Thymus (tissue), 14 donors: ENCODE data around the gene NPRL2. TPM values are rescaled to one million over a fixed set of nuclear protein-coding genes. Genes with fewer than 3 reads are reported as not detected.

Experiments used
- DNase-seq, 9 donors: peaks; one replicate each; pipeline ENCODE4 v3.0.0-alpha.2; 2013; ENCODE audit warnings: low spot score in 9 of 9, low read depth in 6 of 9, missing footprints in 1 of 9
- H3K27ac ChIP-seq, 2 donors: one replicate each; pipeline ENCODE4 v1.5.1; 2013; ENCODE audit warnings: control low read depth in 1 of 2, low read depth in 1 of 2, low read length in 1 of 2, mild to moderate bottlenecking in 1 of 2, moderate library complexity in 1 of 2
- H3K27me3 ChIP-seq, 2 donors: one replicate each; pipeline ENCODE4 v1.5.1; 2013; ENCODE audit warnings: low read length in 1 of 2; ENCODE audit not compliant: control insufficient read depth in 2 of 2, insufficient read depth in 1 of 2
- H3K36me3 ChIP-seq, 2 donors: one replicate each; pipeline ENCODE4 v1.5.1; 2013; ENCODE audit warnings: low read length in 1 of 2, mild to moderate bottlenecking in 1 of 2, moderate library complexity in 1 of 2; ENCODE audit not compliant: control insufficient read depth in 2 of 2, insufficient read depth in 2 of 2
- H3K4me1 ChIP-seq, 2 donors: one replicate each; pipeline ENCODE4 v1.5.1; 2013; ENCODE audit warnings: low read length in 2 of 2; ENCODE audit not compliant: control insufficient read depth in 2 of 2, insufficient read depth in 2 of 2
- H3K4me3 ChIP-seq, 2 donors: one replicate each; pipeline ENCODE4 v1.5.1; 2013; ENCODE audit warnings: low read length in 2 of 2, control low read depth in 1 of 2, mild to moderate bottlenecking in 1 of 2
- H3K9me3 ChIP-seq, 2 donors: one replicate each; pipeline ENCODE4 v1.5.1; 2013; ENCODE audit warnings: low read length in 1 of 2, mild to moderate bottlenecking in 1 of 2; ENCODE audit not compliant: control insufficient read depth in 2 of 2, insufficient read depth in 1 of 2
- WGBS: extraction: QIAGEN DNeasy Blood & Tissue Kit; methylation state at CpG from one replicate; pipeline ENCODE4 v1.1.7; 2013; 5-methylcytosine and 5-hydroxymethylcytosine counted together
- long read RNA-seq, 10 donors: transcript quantifications; one replicate each; lab custom pipeline, GENCODE V29; 2026
- polyA plus RNA-seq: library from polyadenylated mRNA; stranded (reverse); fragments of 200-250 nt; gene quantifications from one replicate; pipeline ENCODE4 v1.2.3, GENCODE V29; 2013
- total RNA-seq: library from RNA; stranded (reverse); fragments of 120-200 nt; gene quantifications from one replicate; pipeline ENCODE4 v1.2.4, GENCODE V29; 2013
- donor health status: healthy.

NPRL2 gene
- total RNA-seq = 30.9 TPM
- 24.5 TPM for polyA plus RNA-seq
- long read RNA-seq, donor 1, partial matches to known transcripts = 0 of 1 reads
- long read RNA-seq, donor 1, other reads (novel, unspliced or antisense) = 0 of 1 reads
- long read RNA-seq, donor 2, transcript NPRL2-201 (11 exons, 1,700 nt) = major isoform, 12 of 22 reads
- long read RNA-seq, donor 2, partial matches to known transcripts = 7 of 22 reads
- long read RNA-seq, donor 2, other reads (novel, unspliced or antisense) = 0 of 22 reads
- long read RNA-seq, donor 3, transcript NPRL2-201 (11 exons, 1,700 nt) = major isoform, 10 of 25 reads
- long read RNA-seq, donor 3, partial matches to known transcripts = 15 of 25 reads
- long read RNA-seq, donor 3, other reads (novel, unspliced or antisense) = 0 of 25 reads
- long read RNA-seq, donor 4 = 0 reads
- long read RNA-seq, donor 5, transcript NPRL2-201 (11 exons, 1,700 nt) = major isoform, 6 of 17 reads
- long read RNA-seq, donor 5, partial matches to known transcripts = 9 of 17 reads
- long read RNA-seq, donor 5, other reads (novel, unspliced or antisense) = 0 of 17 reads
- long read RNA-seq, donor 6, transcript NPRL2-201 (11 exons, 1,700 nt) = major isoform, 9 of 37 reads
- long read RNA-seq, donor 6, partial matches to known transcripts = 12 of 37 reads
- long read RNA-seq, donor 6, other reads (novel, unspliced or antisense) = 15 of 37 reads
- long read RNA-seq, donor 7, transcript NPRL2-201 (11 exons, 1,700 nt) = major isoform, 6 of 12 reads
- long read RNA-seq, donor 7, partial matches to known transcripts = 6 of 12 reads
- long read RNA-seq, donor 7, other reads (novel, unspliced or antisense) = 0 of 12 reads
- long read RNA-seq, donor 8, partial matches to known transcripts = 0 of 5 reads
- long read RNA-seq, donor 8, other reads (novel, unspliced or antisense) = 0 of 5 reads
- long read RNA-seq, donor 9, partial matches to known transcripts = 0 of 13 reads
- long read RNA-seq, donor 9, other reads (novel, unspliced or antisense) = 8 of 13 reads
- long read RNA-seq, donor 10, transcript NPRL2-201 (11 exons, 1,700 nt) = major isoform, 5 of 5 reads
- long read RNA-seq, donor 10, partial matches to known transcripts = 0 of 5 reads
- long read RNA-seq, donor 10, other reads (novel, unspliced or antisense) = 0 of 5 reads

DNA sequence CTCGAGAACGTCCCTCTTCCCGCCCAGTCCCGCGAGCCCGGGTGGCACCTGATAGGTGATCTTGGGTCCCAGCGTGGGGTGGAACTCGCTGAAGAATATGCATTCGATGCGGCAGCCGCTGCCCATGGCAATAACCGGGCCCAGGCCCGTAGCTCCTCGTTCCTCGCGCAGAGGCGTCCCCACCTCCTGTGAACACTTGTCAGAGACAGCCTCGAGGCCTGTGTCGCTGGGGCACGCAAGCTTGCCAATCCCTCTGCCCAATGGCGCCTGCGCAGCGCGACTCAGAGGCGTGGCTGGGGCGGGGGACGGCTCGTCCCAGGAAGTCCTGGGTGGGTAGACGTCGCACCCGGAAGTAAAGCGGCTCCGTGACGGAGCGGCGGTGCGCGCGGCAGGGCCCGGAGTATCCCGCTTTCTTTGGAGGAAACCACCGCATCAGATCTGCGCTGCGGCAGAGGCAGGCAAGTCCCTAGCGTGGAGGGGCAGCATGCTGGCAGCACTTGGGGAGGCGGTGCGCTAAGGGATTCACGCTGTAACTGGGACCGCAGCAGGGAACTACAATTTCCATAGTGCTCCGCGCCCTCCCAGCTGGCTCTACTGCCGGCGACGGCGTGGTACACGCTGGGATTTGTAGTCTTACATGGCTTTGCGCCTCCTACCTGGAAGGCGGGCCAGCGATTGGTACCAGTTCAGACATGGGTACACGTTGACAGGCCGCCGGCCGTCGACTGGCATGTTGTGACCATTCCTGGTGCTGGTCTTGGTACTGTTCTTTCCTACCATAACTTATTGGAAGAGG lies at the start of gene NPRL2, which contains the start of gene CYB561D2:
Gene NPRL2, minus strand, starts transcription at position 249 of the 796 bp plus-strand sequence. Its CDS starts 123 bp downstream, at position 126.
Gene CYB561D2, plus strand, starts transcription at position 336 of the 796 bp plus-strand sequence. CDS start 572 bp downstream, outside the sequence.
- WGBS = under 1% methylated on average over 64 of the region's 64 CpGs
- peak within 1 kb of the TSS; percentile 98 to 99 for H3K27ac ChIP-seq
- H3K36me3 ChIP-seq = peaks cover 42 to 53% of the 10 kb centered on the region in 2 donors
- H3K27me3 ChIP-seq = peaks cover 0 to under 1% of the 10 kb centered on the region in 2 donors
- H3K4me1 ChIP-seq = peaks cover 16 to 36% of the 10 kb centered on the region in 2 donors
- H3K4me3 ChIP-seq = peak within 1 kb of the TSS; percentile 66 to 99
- DNase-seq = peak; percentile 91 to 99 (median 97)
- no peaks in the 10 kb centered on the region for H3K9me3 ChIP-seq

GRCh38 chr3:50396502-50396901 lies 45.9 kb upstream of the NPRL2 start:
- Histone ChIP-seq H3K36me3 (no peaks in the 10 kb centered on the region), H3K27ac (no peak overlapping the region), H3K9me3 (no peaks in the 10 kb centered on the region), H3K4me1 (no peaks in the 10 kb centered on the region), H3K4me3 (no peak overlapping the region), H3K27me3 (no peaks in the 10 kb centered on the region)
- DNase-seq = no peak
- 97% methylated on average over 10 of the region's 10 CpGs for WGBS

DNA sequence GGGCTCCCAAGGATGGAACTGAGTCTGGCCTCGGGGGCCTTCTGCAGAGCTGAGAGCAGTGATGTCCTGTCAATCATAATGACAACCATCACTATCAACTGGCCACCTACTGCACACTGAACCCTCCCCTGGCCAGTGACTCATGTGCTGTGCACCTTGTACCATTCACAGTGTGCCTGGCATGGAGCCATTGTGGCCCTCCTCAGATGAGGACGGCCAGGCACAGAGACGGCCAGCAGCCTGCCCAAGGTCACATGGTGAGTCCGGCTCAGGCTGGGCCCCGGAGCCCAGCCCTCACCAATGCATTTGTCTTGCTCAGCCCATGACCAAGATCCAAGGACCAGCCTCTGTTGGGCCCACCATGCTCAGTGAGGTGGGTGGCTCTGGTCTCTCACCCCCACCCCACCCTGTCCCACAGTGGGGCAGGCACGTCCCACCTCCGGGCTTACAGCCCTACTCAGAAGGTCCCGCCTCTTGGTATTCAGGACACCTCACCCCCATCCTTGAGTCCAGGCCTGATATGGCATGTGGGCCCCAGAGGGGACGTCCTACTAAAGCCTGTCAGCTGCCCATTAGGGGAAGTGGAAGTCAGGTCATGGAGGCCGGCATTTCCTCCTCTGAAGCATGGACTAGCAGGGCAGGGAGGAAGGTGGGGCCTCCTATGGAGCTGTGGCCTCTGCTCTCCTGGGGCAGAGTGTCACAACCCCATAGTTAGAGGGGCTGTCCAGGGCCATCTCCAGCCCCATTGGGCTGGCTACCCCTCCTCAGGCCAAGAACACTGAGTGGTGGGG lies 44.7 kb upstream of the NPRL2 start:
- no peaks in the 10 kb centered on the region for H3K4me1 ChIP-seq
- H3K9me3 ChIP-seq = no peaks in the 10 kb centered on the region
- H3K27me3 ChIP-seq = no peaks in the 10 kb centered on the region
- 87% methylated on average over 10 of the region's 10 CpGs for WGBS
- no peak for DNase-seq
- H3K4me3 ChIP-seq = no peak overlapping the region
- H3K27ac ChIP-seq = no peak overlapping the region
- H3K36me3 ChIP-seq = no peaks in the 10 kb centered on the region

DNA sequence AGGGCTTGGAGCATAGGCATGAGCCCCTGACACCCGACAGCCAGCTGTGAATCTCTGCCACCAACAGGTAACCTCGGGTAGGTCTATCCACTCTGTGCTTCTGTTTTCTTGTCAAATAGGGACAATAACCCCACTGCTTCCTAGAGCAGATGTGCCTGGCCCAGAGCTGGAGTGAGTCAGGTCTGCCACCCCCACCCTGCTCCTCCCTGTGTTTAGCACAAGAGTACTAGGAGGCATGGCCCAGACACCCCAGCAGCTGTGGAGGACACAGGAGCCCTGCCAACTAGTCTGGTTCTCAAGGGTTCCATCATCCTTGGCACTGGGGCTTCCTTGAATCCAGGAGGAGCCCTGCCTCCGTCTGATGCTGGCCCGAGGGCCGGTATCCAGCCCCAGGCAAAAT lies 42.5 kb upstream of the NPRL2 start:
- Histone ChIP-seq H3K27me3 (no peaks in the 10 kb centered on the region), H3K36me3 (no peaks in the 10 kb centered on the region), H3K9me3 (no peaks in the 10 kb centered on the region), H3K4me3 (no peak overlapping the region), H3K27ac (no peak overlapping the region), H3K4me1 (no peaks in the 10 kb centered on the region)
- no peak for DNase-seq
- 93% methylated on average over 5 of the region's 5 CpGs for WGBS

DNA sequence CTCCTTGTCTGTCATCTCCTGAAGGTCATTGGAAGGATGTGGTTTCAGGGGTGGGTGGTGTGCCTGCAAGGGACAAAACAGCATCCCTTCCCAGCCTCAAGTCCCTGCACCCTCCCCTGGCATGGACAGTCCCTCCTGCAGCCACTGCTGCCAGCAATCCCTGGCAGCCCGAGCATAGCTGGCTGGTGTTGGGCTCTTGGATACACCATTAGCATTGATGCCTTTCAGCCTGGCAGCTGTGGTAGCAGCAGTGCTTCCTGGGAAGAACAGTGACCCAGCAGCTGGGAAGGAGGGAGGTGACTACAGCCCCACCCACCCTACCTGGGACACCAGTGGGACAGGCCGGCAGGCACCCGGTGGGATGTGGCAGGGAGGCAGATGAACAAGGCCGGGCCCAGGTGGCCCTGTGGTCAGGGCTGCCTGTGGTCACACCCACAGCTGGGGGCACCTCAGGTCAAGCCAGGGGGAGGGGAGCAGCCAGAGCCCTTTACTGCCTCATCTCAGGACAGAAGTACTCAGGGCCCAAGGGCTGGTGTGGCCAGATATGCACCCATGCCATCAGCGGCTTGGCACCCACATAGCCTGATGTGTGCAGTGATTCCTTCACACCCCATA lies 41.6 kb upstream of the NPRL2 start:
- Histone ChIP-seq H3K36me3 (no peaks in the 10 kb centered on the region), H3K4me3 (no peak overlapping the region), H3K9me3 (no peaks in the 10 kb centered on the region), H3K27me3 (no peaks in the 10 kb centered on the region), H3K27ac (no peak overlapping the region), H3K4me1 (no peaks in the 10 kb centered on the region)
- 86% methylated on average over 5 of the region's 5 CpGs for WGBS
- DNase-seq = no peak

DNA sequence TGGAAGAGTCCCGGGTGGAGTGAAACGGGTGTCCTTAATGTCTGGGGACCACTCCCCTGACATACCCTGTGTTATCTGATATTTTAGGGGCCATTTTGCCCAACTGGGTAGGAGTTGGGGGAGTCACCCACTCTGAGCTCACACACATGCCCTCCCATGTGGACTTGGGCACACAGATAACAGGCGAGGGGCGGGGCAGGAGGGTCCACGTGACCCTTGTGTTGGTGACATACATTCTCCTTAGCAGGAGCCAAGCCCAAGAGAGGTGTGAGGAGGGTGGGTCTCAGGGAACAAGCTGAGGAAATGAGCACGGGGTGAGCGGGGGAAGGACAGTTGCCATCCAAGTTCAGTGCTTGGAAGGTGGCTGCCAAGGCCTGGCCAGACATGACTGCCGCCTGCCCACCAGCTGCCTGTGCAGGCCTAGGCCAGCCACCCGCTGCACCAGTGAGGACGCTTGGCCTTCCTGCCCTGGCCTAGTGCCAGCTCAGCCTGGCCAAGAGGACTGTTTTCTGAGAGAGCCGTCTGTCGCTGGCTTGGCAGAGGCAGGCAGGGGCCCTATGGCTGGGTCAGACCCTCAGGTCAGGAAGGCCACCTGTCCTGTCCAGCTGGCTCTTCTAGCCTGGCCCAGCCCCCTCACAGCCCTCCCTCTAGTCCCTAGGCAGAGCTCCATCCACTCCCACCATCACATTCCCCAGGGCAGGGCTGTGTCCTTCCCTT lies 40.1 kb upstream of the NPRL2 start:
- peak overlapping the region in 1 of 2 donors; percentile 49 for H3K27ac ChIP-seq
- no peak for DNase-seq
- H3K9me3 ChIP-seq = no peaks in the 10 kb centered on the region
- no peaks in the 10 kb centered on the region for H3K4me1 ChIP-seq
- no peak overlapping the region for H3K4me3 ChIP-seq
- 95% methylated on average over 12 of the region's 12 CpGs for WGBS
- H3K36me3 ChIP-seq = no peaks in the 10 kb centered on the region
- H3K27me3 ChIP-seq = no peaks in the 10 kb centered on the region

- no peak for DNase-seq
- WGBS = 95% methylated on average over 6 of the region's 6 CpGs
Observed at GRCh38 chr3:50389414-50389767, 38.8 kb upstream of the NPRL2 start.

More at GRCh38 chr3:50389414-50389767, 38.8 kb upstream of the NPRL2 start:
- Histone ChIP-seq H3K27me3 (no peaks in the 10 kb centered on the region), H3K9me3 (no peaks in the 10 kb centered on the region), H3K4me1 (no peaks in the 10 kb centered on the region), H3K4me3 (no peak overlapping the region), H3K36me3 (no peaks in the 10 kb centered on the region), H3K27ac (no peak overlapping the region)
